Esophagus squamous epithelium (tissue), 5 donors: ENCODE results near the gene KLHL40. TPM values are rescaled to one million over a fixed set of nuclear protein-coding genes. Genes with fewer than 3 reads are reported as not detected.

Experiments used
- DNase-seq: peaks from one replicate; lab custom pipeline; 2025; lab: John Stamatoyannopoulos, UW
- H3K27ac ChIP-seq, 4 donors: fragments of 200-600 bp; sonication (generic); one replicate each; pipeline ENCODE4 v1.5.1; 2016 to 2019; ENCODE audit warnings: mild to moderate bottlenecking in 1 of 4
- H3K27me3 ChIP-seq, 4 donors: fragments of 200-600 bp; sonication (generic); 1 replicate in 3 of 4; 2 replicates in 1 of 4; pipeline versions ENCODE4 v1.5.1 to v1.6.0; 2017 to 2021; ENCODE audit warnings: antibody characterized with exemption in 1 of 4
- H3K36me3 ChIP-seq, 3 donors: fragments of 200-600 bp; sonication (generic); one replicate each; pipeline ENCODE4 v1.5.1; 2016 to 2019
- H3K4me1 ChIP-seq, 3 donors: fragments of 200-600 bp; sonication (generic); one replicate each; pipeline ENCODE4 v1.5.1; 2017 to 2019
- H3K4me3 ChIP-seq, 4 donors: fragments of 200-600 bp; sonication (generic); 1 replicate in 3 of 4; 2 replicates in 1 of 4; pipeline ENCODE4 v1.5.1; 2016 to 2019; ENCODE audit warnings: mild to moderate bottlenecking in 2 of 4, moderate library complexity in 1 of 4
- H3K9me3 ChIP-seq, 3 donors: fragments of 200-600 bp; sonication (generic); one replicate each; pipeline ENCODE4 v1.5.1; 2016 to 2019
- CTCF ChIP-seq, 6 experiments: fragments of 450-650 bp in 4 of 6; fragments of 200-600 bp in 2 of 6; sonication (generic) in 2 of 6; IDR thresholded peaks; one replicate each; pipeline ENCODE4 v1.5.1; 2016 to 2019; ENCODE audit warnings: antibody characterized with exemption in 6 of 6, mild to moderate bottlenecking in 4 of 6, moderate library complexity in 4 of 6
- POLR2A ChIP-seq, 4 donors: fragments of 450-650 bp; IDR thresholded peaks; one replicate each; pipeline ENCODE4 v1.6.1; 2017; ENCODE audit warnings: antibody characterized with exemption in 4 of 4, mild to moderate bottlenecking in 4 of 4, moderate library complexity in 3 of 4
- WGBS, 2 donors: methylation state at CpG; one replicate each; pipeline ENCODE4 v1.1.5; 2018; 5-methylcytosine and 5-hydroxymethylcytosine counted together
- intact Hi-C: fragments of 100-400 bp; cut with DNase I; formaldehyde crosslinking; loops from one replicate; pipeline ENCODE4 v1.15.0; 2022
- total RNA-seq, 4 donors: library from RNA; depleted of rRNA; stranded (reverse); fragments of >200 nt; gene quantifications; one replicate each; pipeline ENCODE4 v1.1.0, GENCODE V29; 2016
- donor health status: DM: yes; HTN: yes; CAD: no.

The KLHL40 gene
- total RNA-seq, 4 donors from 2014 or later = not detected

- H3K27ac ChIP-seq = no peak overlapping the region
- H3K4me3 ChIP-seq = no peak overlapping the region
- no peak for TF ChIP-seq POLR2A (IDR thresholded peaks at IDR 0.05)
- TF ChIP-seq CTCF (IDR thresholded peaks at IDR 0.05) = no peak
- no peaks in the 10 kb centered on the region for H3K36me3 ChIP-seq
- no peaks in the 10 kb centered on the region for H3K9me3 ChIP-seq
- intact Hi-C loops = no loop called here
- H3K27me3 ChIP-seq = peaks cover 0 to 17% (median 0%) of the 10 kb centered on the region in 4 donors
- DNase-seq = no peak
- no peaks in the 10 kb centered on the region for H3K4me1 ChIP-seq
Measured at GRCh38 chr3:42694366-42694765, 9.0 kb downstream of the KLHL40 start.

GRCh38 chr3:42696356-42697288 is 11.3 kb downstream of the KLHL40 start:
- TF ChIP-seq POLR2A (IDR thresholded peaks at IDR 0.05) (no peak), CTCF (IDR thresholded peaks at IDR 0.05) (no peak)
- H3K27me3 ChIP-seq = peaks cover 0 to 13% (median 0%) of the 10 kb centered on the region in 4 donors
- DNase-seq = no peak
- 63 to 71% methylated on average over 7 to 13 of the region's 19 CpGs for WGBS, 2 donors
- no peaks in the 10 kb centered on the region for H3K36me3 ChIP-seq
- H3K27ac ChIP-seq = no peak overlapping the region
- no peaks in the 10 kb centered on the region for H3K9me3 ChIP-seq
- H3K4me1 ChIP-seq = no peaks in the 10 kb centered on the region
- intact Hi-C loops = no loop called here
- no peak overlapping the region for H3K4me3 ChIP-seq

GRCh38 chr3:42697289-42698051 is 12.1 kb downstream of the KLHL40 start:
- no peak for DNase-seq
- intact Hi-C loops = no loop called here
- no peaks in the 10 kb centered on the region for H3K4me1 ChIP-seq
- no peaks in the 10 kb centered on the region for H3K36me3 ChIP-seq
- H3K27me3 ChIP-seq = peaks cover 0 to 12% (median 0%) of the 10 kb centered on the region in 4 donors
- WGBS, 2 donors = 74 to 86% methylated on average over 6 to 13 of the region's 18 CpGs
- H3K27ac ChIP-seq = no peak overlapping the region
- H3K9me3 ChIP-seq = no peaks in the 10 kb centered on the region
- H3K4me3 ChIP-seq = no peak overlapping the region
- TF ChIP-seq POLR2A (IDR thresholded peaks at IDR 0.05) (no peak), CTCF (IDR thresholded peaks at IDR 0.05) (no peak)

GRCh38 chr3:42698216-42698910 is 13.0 kb downstream of the KLHL40 start:
- TF ChIP-seq POLR2A (IDR thresholded peaks at IDR 0.05) = no peak
- no peak for TF ChIP-seq CTCF (IDR thresholded peaks at IDR 0.05)
- 88 to 90% methylated on average over 3 to 5 of the region's 7 CpGs for WGBS, 2 donors
- no peak for DNase-seq
- intact Hi-C loops = no loop called here
- Histone ChIP-seq H3K36me3 (no peaks in the 10 kb centered on the region), H3K27me3 (peaks cover 0 to 12% (median 0%) of the 10 kb centered on the region in 4 donors), H3K9me3 (no peaks in the 10 kb centered on the region), H3K4me1 (no peaks in the 10 kb centered on the region), H3K27ac (no peak overlapping the region), H3K4me3 (no peak overlapping the region)
